ENCODE measurements around the gene MCM9. TPM values are rescaled to one million over a fixed set of nuclear protein-coding genes. Genes with fewer than 3 reads are reported as not detected.
A peak's percentile ranks its signal among the peaks of the same experiment; 100 is the strongest.

The MCM9 gene
- total and polyA plus RNA-seq, 2 donors (not counting 1 experiment from before 2014, with no cell fraction given): 14.0 to 54.5 TPM

GRCh38 chr6:118895261-118895560 is 39.7 kb downstream of the MCM9 start:
- TF ChIP-seq CTCF (IDR thresholded peaks at IDR 0.05): no peak
- TF ChIP-seq EZH2 (IDR thresholded peaks at IDR 0.05; ENCODE audit: borderline replicate concordance, insufficient read depth, low read depth, low read length, poor library complexity, severe bottlenecking): no peak
- peaks cover 60% of the 10 kb centered on the region for H3K4me1 Mint-ChIP-seq
- no peaks in the 10 kb centered on the region for H3K27me3 Mint-ChIP-seq
- ChIA-PET CTCF (interaction anchor here (0.8 to 6.4 kb wide), 6 partner anchors 9 to 330 kb away, joined by 3 to 39 read pairs (median 12); partner anchors contain the start of gene MCM9), POLR2A (interaction anchor here (1.3 to 1.8 kb wide), 3 partner anchors 39 to 244 kb away, joined by 4 to 6 read pairs (median 5); partner anchors contain the start of genes CEP85L and MCM9)
- H3K27ac Mint-ChIP-seq: peak overlapping the region; percentile 95
- H3K9ac ChIP-seq (ENCODE audit: low read length): peak overlapping the region; percentile 85
- H3K4me3 ChIP-seq (ENCODE audit: control extremely low read depth in 1 of 5, extremely low read depth in 1 of 5, insufficient read depth in 1 of 5, low read depth in 2 of 5, low read length in 4 of 5): peak overlapping the region; percentile 84 to 95 (median 91)
- peaks cover 0 to 10% of the 10 kb centered on the region in 2 experiments for H3K36me3 ChIP-seq (replicated peaks in 1 of 2; ENCODE audit: control extremely low read depth in 1 of 2, control insufficient read depth in 1 of 2, extremely low read depth in 1 of 2, insufficient read depth in 2 of 2, low read length in 1 of 2)
- H4K20me1 ChIP-seq (ENCODE audit: control insufficient read depth, insufficient read depth, low read length, poor library complexity, severe bottlenecking): peaks cover 7% of the 10 kb centered on the region
- peaks cover 31 to 38% of the 10 kb centered on the region in 2 donors for H3K4me1 ChIP-seq (ENCODE audit: control insufficient read depth in 2 of 2, insufficient read depth in 2 of 2, low read length in 2 of 2)
- DNase-seq (no peak), ATAC-seq (ENCODE audit: low read depth) (no peak)
- intact Hi-C loops (cut with micrococcal nuclease): loop anchor here (2.0 to 10.0 kb wide), 3 partner anchors 173 to 1220 kb away; partner anchors contain the start of gene NUS1
- peak overlapping the region; percentile 79 for H3K4me2 ChIP-seq (replicated peaks; ENCODE audit: low read depth, low read length, poor library complexity, severe bottlenecking)
- no peaks in the 10 kb centered on the region for H3K27me3 ChIP-seq (replicated peaks in 1 of 4; ENCODE audit: control extremely low read depth in 1 of 4, control insufficient read depth in 3 of 4, insufficient read depth in 4 of 4, low read length in 3 of 4)
- peaks cover 66% of the 10 kb centered on the region for H3K79me2 ChIP-seq (ENCODE audit: control insufficient read depth, insufficient read depth, low read length)
- peak overlapping the region; percentile 91 for H3K4me3 Mint-ChIP-seq
- no peaks in the 10 kb centered on the region for H3K9me3 Mint-ChIP-seq (ENCODE audit: insufficient read depth)
- H3K27ac ChIP-seq (ENCODE audit: low read length in 2 of 2): peak overlapping the region; percentile 74 to 84
- WGBS (ENCODE audit: insufficient coverage): 0% methylated on average over 3 of the region's 11 CpGs
- no peaks in the 10 kb centered on the region for H3K9me3 ChIP-seq (ENCODE audit: control extremely low read depth in 1 of 3, control insufficient read depth in 2 of 3, insufficient read depth in 1 of 3, low read length in 2 of 3)
- H2AFZ ChIP-seq (ENCODE audit: insufficient read depth, low read depth, low read length, poor library complexity, severe bottlenecking): peak overlapping the region; percentile 93
